CD4-positive, alpha-beta memory T cell (primary cell): ENCODE measurements around the gene KRT76. TPM values are rescaled to one million over a fixed set of nuclear protein-coding genes. Genes with fewer than 3 reads are reported as not detected.
A peak's percentile ranks its signal among the peaks of the same experiment; 100 is the strongest.

ENCODE experiments used
- CTCF ChIA-PET: fragments of 350-600 bp; sonication (Branson Sonifier 250); formaldehyde crosslinking; loops from one replicate; lab custom pipeline; 2021; ENCODE audit warnings: inconsistent platforms; ENCODE audit not compliant: partially characterized antibody; lab: Charles Lee
- POLR2A ChIA-PET: fragments of 350-600 bp; sonication (Branson Sonifier 250); formaldehyde crosslinking; loops from one replicate; lab custom pipeline; 2021; ENCODE audit not compliant: partially characterized antibody; lab: Charles Lee
- DNase-seq, 5 donors: peaks; one replicate each; pipeline versions ENCODE4 v3.0.0 to v3.0.0-alpha.2; 2020 to 2022; ENCODE audit warnings: mixed read lengths in 1 of 5
- H3K27ac ChIP-seq: one replicate; pipeline ENCODE4 v1.7.0; 2013; ENCODE audit warnings: low read depth, low read length
- H3K27me3 ChIP-seq: 2 replicates; pipeline ENCODE4 v1.7.0; 2013; ENCODE audit warnings: mild to moderate bottlenecking, low read length, moderate library complexity; ENCODE audit not compliant: insufficient read depth
- H3K36me3 ChIP-seq: 2 replicates; pipeline ENCODE4 v1.7.0; 2013; ENCODE audit warnings: mild to moderate bottlenecking, low read length, moderate library complexity; ENCODE audit not compliant: insufficient read depth
- H3K4me1 ChIP-seq: 2 replicates; pipeline ENCODE4 v1.7.0; 2013; ENCODE audit warnings: mild to moderate bottlenecking, low read length, moderate library complexity; ENCODE audit not compliant: insufficient read depth
- H3K4me3 ChIP-seq, 2 donors: one replicate each; pipeline ENCODE4 v1.7.0; 2013; ENCODE audit warnings: low read length in 2 of 2, mild to moderate bottlenecking in 1 of 2
- H3K9me3 ChIP-seq, 2 donors: one replicate each; pipeline ENCODE4 v1.7.0; 2013; ENCODE audit warnings: low read length in 2 of 2, control low read depth in 1 of 2; ENCODE audit not compliant: control insufficient read depth in 1 of 2
- H3K27ac Mint-ChIP-seq, 7 donors: one replicate each; pipeline ENCODE4 v1.8.0; 2020 to 2021; ENCODE audit warnings: mixed read lengths in 7 of 7, mild to moderate bottlenecking in 6 of 7, inconsistent platforms in 3 of 7, moderate library complexity in 3 of 7
- H3K27me3 Mint-ChIP-seq, 2 donors: one replicate each; pipeline ENCODE4 v1.8.0; 2020 to 2021; ENCODE audit warnings: mixed read lengths in 2 of 2
- H3K36me3 Mint-ChIP-seq, 2 donors: one replicate each; pipeline ENCODE4 v1.8.0; 2020 to 2021; ENCODE audit warnings: mixed read lengths in 2 of 2, inconsistent platforms in 1 of 2, mild to moderate bottlenecking in 1 of 2
- H3K4me1 Mint-ChIP-seq, 4 donors: one replicate each; pipeline ENCODE4 v1.8.0; 2020 to 2021; ENCODE audit warnings: mixed read lengths in 4 of 4, mild to moderate bottlenecking in 1 of 4
- H3K4me3 Mint-ChIP-seq, 8 donors: one replicate each; pipeline ENCODE4 v1.8.0; 2020 to 2021; ENCODE audit warnings: mixed read lengths in 8 of 8, mild to moderate bottlenecking in 7 of 8, moderate library complexity in 6 of 8, inconsistent platforms in 3 of 8
- H3K9me3 Mint-ChIP-seq, 8 donors: one replicate each; pipeline ENCODE4 v1.8.0; 2020 to 2021; ENCODE audit warnings: mixed read lengths in 8 of 8, mild to moderate bottlenecking in 5 of 8, inconsistent platforms in 3 of 8, moderate library complexity in 1 of 8
- intact Hi-C: fragments of 100-400 bp; cut with micrococcal nuclease; formaldehyde crosslinking; loops from one replicate; pipeline ENCODE4 v1.15.1; 2023
- polyA plus RNA-seq, 2 donors: library from polyadenylated mRNA; unstranded; fragments of 300-500 nt; fragmentation: Illumina TruSeq; gene quantifications; one replicate each; pipeline ENCODE4 v1.2.3, GENCODE V29; 2021
- total RNA-seq, 2 experiments: library from RNA; stranded (reverse); gene quantifications; one replicate each; pipeline ENCODE4 v1.2.3, GENCODE V29; 2021

The KRT76 gene
- total and polyA plus RNA-seq, 4 experiments from 2014 or later = not detected

DNA sequence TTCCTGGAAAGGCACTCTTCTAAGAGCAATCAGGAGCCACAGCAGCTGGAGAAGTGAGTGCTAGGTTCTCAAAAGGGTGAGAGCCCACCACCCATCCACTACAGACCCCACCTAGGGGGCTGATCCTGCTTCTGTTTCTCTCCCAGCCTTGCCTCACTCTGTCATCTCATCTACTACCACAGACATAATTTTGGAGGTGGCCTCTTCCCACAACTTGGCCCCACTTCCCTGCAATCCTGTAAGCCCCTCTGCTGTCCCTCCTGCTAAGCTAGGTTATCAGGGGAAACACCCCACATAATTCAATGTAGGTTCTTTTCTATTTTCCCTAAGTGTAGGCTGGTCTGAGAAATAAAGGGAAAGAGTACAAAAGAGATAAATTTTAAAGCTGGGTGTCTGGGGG lies 16.5 kb downstream of the KRT76 start:
- ChIA-PET POLR2A (no interaction called here), CTCF (no interaction called here)
- no peak overlapping the region for H3K4me3 Mint-ChIP-seq
- H3K27me3 Mint-ChIP-seq = peaks cover 0 to 5% of the 10 kb centered on the region in 2 donors
- no peaks in the 10 kb centered on the region for H3K4me1 Mint-ChIP-seq
- no peaks in the 10 kb centered on the region for H3K36me3 ChIP-seq
- H3K4me1 ChIP-seq = no peaks in the 10 kb centered on the region
- peaks cover 1 to 4% of the 10 kb centered on the region in 2 donors for H3K36me3 Mint-ChIP-seq
- no peak overlapping the region for H3K27ac ChIP-seq
- H3K27me3 ChIP-seq = no peaks in the 10 kb centered on the region
- H3K27ac Mint-ChIP-seq = peak overlapping the region in 1 of 7 donors; percentile 52
- intact Hi-C loops = no loop called here
- no peak for DNase-seq
- peaks cover 0 to 43% (median 30%) of the 10 kb centered on the region in 8 donors for H3K9me3 Mint-ChIP-seq
- no peaks in the 10 kb centered on the region for H3K9me3 ChIP-seq
- H3K4me3 ChIP-seq = no peak overlapping the region

DNA sequence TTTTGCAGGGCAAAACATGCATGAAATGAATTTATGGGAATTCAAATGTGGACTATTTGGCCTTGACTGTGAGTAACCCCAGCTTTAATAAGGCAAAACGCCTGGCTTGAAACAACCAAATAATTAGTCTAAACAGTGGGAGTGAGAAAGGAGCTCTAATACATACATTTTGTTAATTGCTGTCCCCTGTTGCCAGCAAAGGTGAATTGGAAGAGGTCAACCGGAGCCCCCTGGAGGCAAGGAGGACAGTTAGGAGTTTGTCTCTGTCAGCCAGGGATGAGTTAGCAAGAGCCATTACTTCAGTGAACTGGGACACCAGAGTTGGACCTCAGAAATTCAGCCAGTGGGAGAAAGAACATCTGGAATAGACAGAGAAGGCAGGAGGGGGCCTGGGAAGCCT lies 17.4 kb downstream of the KRT76 start:
- no peak overlapping the region for H3K4me3 ChIP-seq
- Mint-ChIP-seq H3K36me3 (peaks cover 1 to 4% of the 10 kb centered on the region in 2 donors), H3K4me3 (no peak overlapping the region), H3K9me3 (peaks cover 0 to 43% (median 30%) of the 10 kb centered on the region in 8 donors), H3K4me1 (no peaks in the 10 kb centered on the region), H3K27me3 (peaks cover 3 to 7% of the 10 kb centered on the region in 2 donors), H3K27ac (peak overlapping the region in 1 of 7 donors; percentile 64)
- H3K27me3 ChIP-seq = no peaks in the 10 kb centered on the region
- no peaks in the 10 kb centered on the region for H3K9me3 ChIP-seq
- H3K27ac ChIP-seq = no peak overlapping the region
- ChIA-PET POLR2A (no interaction called here), CTCF (interaction anchor here (1.8 kb wide), 1 partner anchor 174 kb away, joined by 4 read pairs; no protein-coding TSS in a partner anchor)
- intact Hi-C loops = no loop called here
- H3K36me3 ChIP-seq = no peaks in the 10 kb centered on the region
- no peaks in the 10 kb centered on the region for H3K4me1 ChIP-seq
- no peak for DNase-seq

DNA sequence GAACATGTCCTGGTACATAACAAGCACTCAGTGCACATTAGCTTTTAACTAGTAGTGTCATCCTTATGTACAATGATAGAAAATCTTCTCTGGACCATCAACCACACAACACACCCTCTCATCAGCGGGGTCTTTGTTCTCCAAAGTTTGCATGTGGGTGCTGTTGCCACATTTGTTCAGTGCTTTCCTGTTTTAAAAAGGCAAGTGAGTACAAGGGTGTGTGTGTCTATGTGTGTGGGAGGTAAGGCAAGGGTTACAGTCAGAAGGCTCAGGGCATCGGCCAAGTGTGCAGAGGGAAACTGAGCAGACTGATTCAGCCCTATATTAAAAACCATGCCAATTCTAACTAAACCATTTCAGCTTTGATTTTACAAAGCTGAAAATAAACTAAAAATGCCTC lies 17.9 kb downstream of the KRT76 start:
- Mint-ChIP-seq H3K27ac (no peak overlapping the region), H3K36me3 (peaks cover 1 to 4% of the 10 kb centered on the region in 2 donors), H3K9me3 (peaks cover 0 to 43% (median 30%) of the 10 kb centered on the region in 8 donors), H3K27me3 (peaks cover 3 to 7% of the 10 kb centered on the region in 2 donors), H3K4me3 (no peak overlapping the region), H3K4me1 (no peaks in the 10 kb centered on the region)
- ChIA-PET CTCF (interaction anchor here (1.8 kb wide), 1 partner anchor 173 kb away, joined by 4 read pairs; no protein-coding TSS in a partner anchor), POLR2A (no interaction called here)
- Histone ChIP-seq H3K9me3 (no peaks in the 10 kb centered on the region), H3K36me3 (no peaks in the 10 kb centered on the region), H3K27ac (no peak overlapping the region), H3K4me3 (no peak overlapping the region), H3K4me1 (no peaks in the 10 kb centered on the region), H3K27me3 (no peaks in the 10 kb centered on the region)
- no peak for DNase-seq
- intact Hi-C loops = no loop called here

GRCh38 chr12:52757449-52758176 lies 19.5 kb downstream of the KRT76 start:
- ChIA-PET POLR2A (no interaction called here), CTCF (no interaction called here)
- no peak for DNase-seq
- no peaks in the 10 kb centered on the region for H3K36me3 ChIP-seq
- H3K36me3 Mint-ChIP-seq = peaks cover 1 to 4% of the 10 kb centered on the region in 2 donors
- no peaks in the 10 kb centered on the region for H3K4me1 ChIP-seq
- H3K4me3 Mint-ChIP-seq = no peak overlapping the region
- peaks cover 0 to 35% (median 26%) of the 10 kb centered on the region in 8 donors for H3K9me3 Mint-ChIP-seq
- H3K27me3 Mint-ChIP-seq = peaks cover 3 to 8% of the 10 kb centered on the region in 2 donors
- intact Hi-C loops = no loop called here
- no peak overlapping the region for H3K4me3 ChIP-seq
- H3K27ac ChIP-seq = no peak overlapping the region
- H3K4me1 Mint-ChIP-seq = no peaks in the 10 kb centered on the region
- no peaks in the 10 kb centered on the region for H3K9me3 ChIP-seq
- no peak overlapping the region for H3K27ac Mint-ChIP-seq
- no peaks in the 10 kb centered on the region for H3K27me3 ChIP-seq

DNA sequence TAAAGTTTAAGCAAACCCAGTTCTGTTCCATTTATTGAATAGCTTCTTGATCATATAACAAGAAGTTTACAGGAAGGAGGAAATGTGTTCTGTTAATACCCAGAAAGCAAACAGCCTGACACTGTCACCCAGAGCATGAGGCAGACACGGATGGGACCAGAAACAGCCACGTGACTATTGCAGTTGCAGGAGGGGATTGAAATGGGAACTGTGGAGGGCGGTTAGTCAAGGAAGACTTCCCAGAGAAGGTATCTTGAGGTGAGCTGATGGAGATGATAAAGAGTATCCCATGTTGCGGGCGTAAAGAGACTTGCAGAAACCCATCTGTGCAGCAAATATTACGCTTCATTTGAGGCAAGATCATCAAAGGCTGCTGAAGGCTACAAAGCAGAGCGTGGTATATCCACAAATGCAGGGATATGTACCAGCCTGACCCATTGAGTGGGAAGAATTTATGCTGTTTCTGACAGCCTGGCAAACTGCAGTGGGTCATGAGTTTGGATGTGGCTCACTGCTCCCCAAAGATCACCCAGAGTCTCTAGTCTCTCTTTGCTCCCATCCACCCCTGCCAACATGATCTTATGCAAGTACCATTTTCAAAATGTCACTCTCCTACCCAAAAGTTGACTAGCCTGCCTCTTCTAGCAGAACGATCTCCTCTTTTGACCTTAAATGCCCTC lies 20.7 kb downstream of the KRT76 start:
- Histone ChIP-seq H3K9me3 (no peaks in the 10 kb centered on the region), H3K4me3 (no peak overlapping the region), H3K36me3 (no peaks in the 10 kb centered on the region), H3K27me3 (no peaks in the 10 kb centered on the region), H3K4me1 (no peaks in the 10 kb centered on the region), H3K27ac (no peak overlapping the region)
- peaks cover 0 to 25% (median 17%) of the 10 kb centered on the region in 8 donors for H3K9me3 Mint-ChIP-seq
- no peak overlapping the region for H3K4me3 Mint-ChIP-seq
- peaks cover 3 to 10% of the 10 kb centered on the region in 2 donors for H3K27me3 Mint-ChIP-seq
- CTCF ChIA-PET = no interaction called here
- POLR2A ChIA-PET = no interaction called here
- no peak for DNase-seq
- peaks cover 1 to 4% of the 10 kb centered on the region in 2 donors for H3K36me3 Mint-ChIP-seq
- intact Hi-C loops = no loop called here
- no peaks in the 10 kb centered on the region for H3K4me1 Mint-ChIP-seq
- no peak overlapping the region for H3K27ac Mint-ChIP-seq

DNA sequence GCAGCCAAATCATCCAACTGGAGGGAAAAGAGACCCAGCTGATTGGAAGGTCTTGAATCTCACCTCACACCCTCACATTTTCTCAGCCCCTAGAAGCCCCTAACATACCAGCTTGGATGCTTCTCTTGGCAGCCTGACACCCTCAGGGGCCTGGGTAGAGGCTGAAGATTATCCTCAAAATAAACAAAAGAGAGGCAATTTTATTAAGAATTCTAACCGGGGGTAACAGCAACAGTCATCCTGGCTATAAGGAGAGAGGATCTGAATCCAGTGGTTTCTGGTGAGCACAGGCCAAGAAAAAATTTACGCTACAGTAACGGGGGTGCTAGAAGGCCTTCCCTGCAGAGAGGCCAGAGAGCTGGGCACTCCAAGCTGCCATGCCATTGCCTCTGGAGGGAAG lies 21.6 kb downstream of the KRT76 start:
- Histone ChIP-seq H3K4me3 (no peak overlapping the region), H3K27ac (no peak overlapping the region), H3K4me1 (no peaks in the 10 kb centered on the region), H3K9me3 (no peaks in the 10 kb centered on the region), H3K36me3 (no peaks in the 10 kb centered on the region), H3K27me3 (no peaks in the 10 kb centered on the region)
- Mint-ChIP-seq H3K27me3 (peaks cover 3 to 10% of the 10 kb centered on the region in 2 donors), H3K36me3 (peaks cover 0 to 4% of the 10 kb centered on the region in 2 donors), H3K9me3 (peaks cover 0 to 16% (median 10%) of the 10 kb centered on the region in 8 donors), H3K4me3 (no peak overlapping the region), H3K4me1 (no peaks in the 10 kb centered on the region), H3K27ac (no peak overlapping the region)
- no peak for DNase-seq
- intact Hi-C loops = no loop called here
- POLR2A ChIA-PET = no interaction called here
- CTCF ChIA-PET = no interaction called here

DNA sequence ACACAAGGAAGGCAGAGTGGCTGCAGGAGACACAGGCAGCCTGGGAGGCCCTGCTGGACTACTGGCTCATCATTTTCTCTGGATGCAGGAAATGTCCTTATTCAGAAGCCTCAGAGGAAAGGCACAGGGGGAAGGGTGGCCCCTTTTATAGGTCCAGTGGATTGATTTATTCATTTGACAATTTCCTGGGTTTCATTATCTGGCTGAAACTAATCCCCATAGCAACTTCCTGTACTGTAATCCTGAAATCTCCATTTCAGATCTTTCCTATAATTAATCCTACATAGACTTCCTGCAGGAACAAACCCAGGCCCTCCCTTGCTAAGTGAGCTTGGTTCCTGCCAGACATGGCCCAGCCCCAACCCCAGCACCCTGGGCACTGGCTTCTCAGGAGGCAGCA lies 23.0 kb downstream of the KRT76 start:
- ChIA-PET POLR2A (no interaction called here), CTCF (no interaction called here)
- H3K36me3 Mint-ChIP-seq = no peaks in the 10 kb centered on the region
- Histone ChIP-seq H3K4me3 (no peak overlapping the region), H3K4me1 (no peaks in the 10 kb centered on the region), H3K27ac (no peak overlapping the region), H3K9me3 (no peaks in the 10 kb centered on the region), H3K27me3 (no peaks in the 10 kb centered on the region), H3K36me3 (no peaks in the 10 kb centered on the region)
- DNase-seq = no peak
- intact Hi-C loops = no loop called here
- peaks cover 3 to 10% of the 10 kb centered on the region in 2 donors for H3K27me3 Mint-ChIP-seq
- no peak overlapping the region for H3K4me3 Mint-ChIP-seq
- H3K27ac Mint-ChIP-seq = no peak overlapping the region
- peaks cover 0 to 4% (median under 1%) of the 10 kb centered on the region in 8 donors for H3K9me3 Mint-ChIP-seq
- peaks cover 0 to 1% (median under 1%) of the 10 kb centered on the region in 4 donors for H3K4me1 Mint-ChIP-seq
